ENCODE results near the gene WAPL. TPM values are rescaled to one million over a fixed set of nuclear protein-coding genes. Genes with fewer than 3 reads are reported as not detected.

The WAPL gene
- total and polyA plus RNA-seq, 2 of the 8 experiments (the other 6 are each of a cell fraction or from before 2014, with no cell fraction given), result 12.8 to 48.1 TPM

DNA sequence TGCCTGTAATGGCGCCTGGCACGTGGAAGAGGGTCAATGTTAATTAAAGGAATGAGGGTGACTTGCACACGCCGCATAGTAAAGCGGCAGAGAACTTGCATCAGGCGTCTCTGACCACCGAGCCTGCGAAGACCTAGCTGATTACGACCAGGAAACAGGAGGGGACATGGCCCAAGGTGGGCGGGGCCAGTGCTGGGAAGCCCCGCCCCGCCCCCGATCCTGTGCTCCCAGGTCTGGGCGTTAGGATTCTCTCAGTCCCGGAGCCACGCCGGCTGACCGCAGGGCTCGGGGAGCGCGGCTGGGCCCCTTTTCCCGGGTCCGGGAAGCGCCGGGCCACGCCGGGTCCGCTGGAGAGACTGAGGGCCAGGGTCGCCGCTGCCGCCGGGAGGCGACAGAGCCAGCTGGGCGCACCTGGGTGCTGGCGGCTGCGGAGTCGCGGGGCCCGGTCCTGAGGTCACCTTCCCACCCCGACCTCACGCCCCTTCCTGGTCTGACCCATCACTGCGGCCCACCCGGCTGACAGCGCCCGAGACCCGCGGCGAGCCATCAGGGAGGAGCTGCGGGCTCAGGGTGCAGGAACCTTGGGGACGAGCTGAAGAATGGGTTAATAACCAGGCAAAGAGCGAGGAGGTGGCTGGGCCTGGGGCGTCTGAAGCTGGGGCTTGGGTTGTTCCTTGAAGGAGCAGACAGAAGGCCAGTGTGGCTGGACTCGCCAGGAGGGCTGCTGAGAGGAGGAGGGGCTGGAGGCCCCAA, 132.0 kb downstream of the WAPL start (continued):
- TF ChIP-seq TEAD4 (IDR thresholded peaks at IDR 0.05; ENCODE audit: low read depth, low read length) (no peak), NRF1 (IDR thresholded peaks at IDR 0.05; ENCODE audit: low read depth, low read length) (no peak), PHF8 (conservative IDR thresholded peaks at IDR 0.05; ENCODE audit: low read depth, low read length) (peak; percentile 60; the same call in 1 of the 2 replicates), CREB1 (IDR thresholded peaks at IDR 0.05) (no peak), JUND (IDR thresholded peaks at IDR 0.05; ENCODE audit: low read length) (no peak), SIX5 (IDR thresholded peaks at IDR 0.05; ENCODE audit: low read depth, low read length) (no peak), TCF12 (IDR thresholded peaks at IDR 0.05; ENCODE audit: low read depth, low read length) (no peak), BCL11A (IDR thresholded peaks at IDR 0.05; ENCODE audit: low read depth in 2 of 2, low read length in 2 of 2) (no peak), SP2 (IDR thresholded peaks at IDR 0.05; ENCODE audit: low read length) (no peak), HDAC2 (IDR thresholded peaks at IDR 0.05; ENCODE audit: borderline replicate concordance in 1 of 2, low read depth in 2 of 2, low read length in 2 of 2) (no peak), EP300 (IDR thresholded peaks at IDR 0.05; ENCODE audit: borderline replicate concordance in 1 of 2, low read depth in 2 of 2, low read length in 2 of 2) (no peak), EGR1 (IDR thresholded peaks at IDR 0.05; ENCODE audit: borderline replicate concordance, low read depth, low read length) (no peak), JUN (IDR thresholded peaks at IDR 0.05; ENCODE audit: low read depth, low read length) (no peak)
- TF ChIP-seq, protein P1, sequence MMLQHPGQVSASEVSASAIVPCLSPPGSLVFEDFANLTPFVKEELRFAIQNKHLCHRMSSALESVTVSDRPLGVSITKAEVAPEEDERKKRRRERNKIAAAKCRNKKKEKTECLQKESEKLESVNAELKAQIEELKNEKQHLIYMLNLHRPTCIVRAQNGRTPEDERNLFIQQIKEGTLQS (IDR thresholded peaks at IDR 0.05; ENCODE audit: insufficient read depth, low read depth, low read length), result no peak
- TF ChIP-seq, protein P2, sequence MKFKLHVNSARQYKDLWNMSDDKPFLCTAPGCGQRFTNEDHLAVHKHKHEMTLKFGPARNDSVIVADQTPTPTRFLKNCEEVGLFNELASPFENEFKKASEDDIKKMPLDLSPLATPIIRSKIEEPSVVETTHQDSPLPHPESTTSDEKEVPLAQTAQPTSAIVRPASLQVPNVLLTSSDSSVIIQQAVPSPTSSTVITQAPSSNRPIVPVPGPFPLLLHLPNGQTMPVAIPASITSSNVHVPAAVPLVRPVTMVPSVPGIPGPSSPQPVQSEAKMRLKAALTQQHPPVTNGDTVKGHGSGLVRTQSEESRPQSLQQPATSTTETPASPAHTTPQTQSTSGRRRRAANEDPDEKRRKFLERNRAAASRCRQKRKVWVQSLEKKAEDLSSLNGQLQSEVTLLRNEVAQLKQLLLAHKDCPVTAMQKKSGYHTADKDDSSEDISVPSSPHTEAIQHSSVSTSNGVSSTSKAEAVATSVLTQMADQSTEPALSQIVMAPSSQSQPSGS (IDR thresholded peaks at IDR 0.05; ENCODE audit: low read length), result no peak
- TF ChIP-seq, protein P3, sequence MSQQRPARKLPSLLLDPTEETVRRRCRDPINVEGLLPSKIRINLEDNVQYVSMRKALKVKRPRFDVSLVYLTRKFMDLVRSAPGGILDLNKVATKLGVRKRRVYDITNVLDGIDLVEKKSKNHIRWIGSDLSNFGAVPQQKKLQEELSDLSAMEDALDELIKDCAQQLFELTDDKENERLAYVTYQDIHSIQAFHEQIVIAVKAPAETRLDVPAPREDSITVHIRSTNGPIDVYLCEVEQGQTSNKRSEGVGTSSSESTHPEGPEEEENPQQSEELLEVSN (IDR thresholded peaks at IDR 0.05), result peak; percentile 70
- TF ChIP-seq, protein P4, sequence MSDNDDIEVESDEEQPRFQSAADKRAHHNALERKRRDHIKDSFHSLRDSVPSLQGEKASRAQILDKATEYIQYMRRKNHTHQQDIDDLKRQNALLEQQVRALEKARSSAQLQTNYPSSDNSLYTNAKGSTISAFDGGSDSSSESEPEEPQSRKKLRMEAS (IDR thresholded peaks at IDR 0.05), result peak; percentile 87

All from H1 (cell line).